Measurements from ENCODE around the gene ATP10A.
"Not testable (repeated sequence)": the region's sequence is repeated elsewhere in the genome, so short reads cannot be mapped to it uniquely, and the experiment has no call there.

ATP10A gene

GRCh38 chr15:25761971-25762662 lies 101.0 kb downstream of the ATP10A start:
- H3K4me3 ChIP-seq (ENCODE audit: low read depth, low read length), result no peak overlapping the region

GRCh38 chr15:25759421-25759820 lies 103.7 kb downstream of the ATP10A start:
- TF ChIP-seq CTCF (IDR thresholded peaks at IDR 0.05; ENCODE audit: borderline replicate concordance, insufficient read depth, low read depth, low read length), result no peak
- no peak overlapping the region for H3K4me3 ChIP-seq (ENCODE audit: low read depth, low read length)

More at GRCh38 chr15:25761971-25762662, 101.0 kb downstream of the ATP10A start:
- TF ChIP-seq CTCF (IDR thresholded peaks at IDR 0.05; ENCODE audit: borderline replicate concordance, insufficient read depth, low read depth, low read length), result no peak

DNA sequence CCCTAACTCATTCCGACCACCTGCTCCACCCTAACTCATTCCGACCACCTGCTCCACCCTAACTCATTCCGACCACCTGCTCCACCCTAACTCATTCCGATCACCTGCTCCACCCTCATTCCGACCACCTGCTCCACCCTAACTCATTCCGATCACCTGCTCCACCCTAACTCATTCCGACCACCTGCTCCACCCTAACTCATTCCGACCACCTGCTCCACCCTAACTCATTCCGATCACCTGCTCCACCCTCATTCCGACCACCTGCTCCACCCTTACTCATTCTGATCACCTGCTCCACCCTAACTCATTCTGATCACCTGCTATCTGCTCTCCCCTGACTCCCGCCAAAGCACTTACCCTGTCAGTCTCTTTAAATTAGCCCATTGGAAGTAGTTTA lies 104.5 kb downstream of the ATP10A start:
- not testable (repeated sequence) for H3K4me3 ChIP-seq (ENCODE audit: low read depth, low read length)

DNA sequence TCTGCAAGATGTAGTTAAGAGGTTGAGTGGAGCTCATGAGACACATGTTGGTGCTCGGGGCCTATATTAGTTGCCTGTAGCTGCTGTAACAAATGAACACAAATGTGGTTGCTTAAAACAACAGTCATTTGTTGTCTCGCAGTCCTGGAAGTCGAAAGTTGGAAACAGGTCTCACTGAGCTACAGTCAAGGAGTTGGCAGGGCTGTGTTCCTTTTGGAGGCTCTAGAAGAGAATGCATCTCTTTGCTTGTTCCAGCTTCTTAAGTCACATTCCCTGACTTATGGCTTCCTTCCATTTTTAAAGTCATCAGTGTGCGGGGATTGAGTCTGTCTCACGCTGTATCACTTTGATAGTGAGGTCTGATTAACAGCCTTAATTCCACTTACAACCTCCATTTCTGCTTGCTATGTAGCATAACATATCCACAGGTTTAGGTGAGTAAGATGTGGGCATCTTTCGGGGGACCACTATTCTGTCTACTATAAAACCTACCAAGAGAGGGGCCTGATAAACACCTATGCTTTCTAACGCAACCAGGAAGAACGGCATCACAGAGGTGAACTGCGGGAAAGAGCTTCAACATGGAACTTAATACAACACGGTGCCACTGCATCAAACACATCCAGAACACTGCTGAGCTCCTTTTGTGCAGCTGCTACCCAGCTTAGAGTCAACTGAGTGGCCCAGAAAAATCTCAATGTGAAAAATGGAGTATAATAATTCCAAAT lies 119.4 kb downstream of the ATP10A start:
- no peak overlapping the region for H3K4me3 ChIP-seq (ENCODE audit: low read depth, low read length)
- no peak for TF ChIP-seq CTCF (IDR thresholded peaks at IDR 0.05; ENCODE audit: borderline replicate concordance, insufficient read depth, low read depth, low read length)

DNA sequence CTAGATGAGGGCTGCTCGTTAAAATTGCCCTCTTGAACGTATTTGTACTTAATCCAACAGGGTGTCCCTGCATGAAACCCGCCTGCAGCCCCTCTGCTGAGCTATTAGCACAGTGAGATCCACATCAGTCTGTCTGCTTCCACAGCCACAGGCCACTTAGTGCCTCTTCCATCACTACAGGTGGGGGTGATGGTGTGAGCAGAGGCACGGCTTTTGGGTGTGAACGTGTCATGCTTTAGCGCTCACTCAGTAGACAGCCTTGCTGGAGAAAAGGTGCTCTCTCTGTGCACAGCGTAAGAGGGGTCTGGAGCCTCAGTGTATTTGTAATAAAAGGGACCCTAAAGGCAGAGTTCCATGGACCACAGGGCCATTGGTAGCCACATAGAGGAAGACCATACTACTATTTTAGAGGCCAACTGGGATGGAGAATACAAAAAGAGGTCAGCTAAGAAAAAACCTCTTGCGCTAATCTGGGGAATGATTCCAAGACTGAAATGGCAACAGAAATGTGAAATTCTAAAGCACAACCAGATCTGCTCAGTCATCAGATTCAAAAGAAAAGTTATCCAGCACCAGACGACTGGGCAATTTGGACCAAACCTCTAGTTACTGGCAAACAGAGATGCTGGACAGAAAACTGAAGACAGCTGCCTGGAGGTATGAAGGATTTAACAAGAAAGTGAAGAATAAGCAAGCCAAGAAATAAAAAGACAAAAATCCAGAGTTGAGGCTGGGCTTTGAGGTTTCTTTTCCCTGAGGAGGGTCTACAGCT lies 120.2 kb downstream of the ATP10A start:
- no peak overlapping the region for H3K4me3 ChIP-seq (ENCODE audit: low read depth, low read length)
- no peak for TF ChIP-seq CTCF (IDR thresholded peaks at IDR 0.05; ENCODE audit: borderline replicate concordance, insufficient read depth, low read depth, low read length)

DNA sequence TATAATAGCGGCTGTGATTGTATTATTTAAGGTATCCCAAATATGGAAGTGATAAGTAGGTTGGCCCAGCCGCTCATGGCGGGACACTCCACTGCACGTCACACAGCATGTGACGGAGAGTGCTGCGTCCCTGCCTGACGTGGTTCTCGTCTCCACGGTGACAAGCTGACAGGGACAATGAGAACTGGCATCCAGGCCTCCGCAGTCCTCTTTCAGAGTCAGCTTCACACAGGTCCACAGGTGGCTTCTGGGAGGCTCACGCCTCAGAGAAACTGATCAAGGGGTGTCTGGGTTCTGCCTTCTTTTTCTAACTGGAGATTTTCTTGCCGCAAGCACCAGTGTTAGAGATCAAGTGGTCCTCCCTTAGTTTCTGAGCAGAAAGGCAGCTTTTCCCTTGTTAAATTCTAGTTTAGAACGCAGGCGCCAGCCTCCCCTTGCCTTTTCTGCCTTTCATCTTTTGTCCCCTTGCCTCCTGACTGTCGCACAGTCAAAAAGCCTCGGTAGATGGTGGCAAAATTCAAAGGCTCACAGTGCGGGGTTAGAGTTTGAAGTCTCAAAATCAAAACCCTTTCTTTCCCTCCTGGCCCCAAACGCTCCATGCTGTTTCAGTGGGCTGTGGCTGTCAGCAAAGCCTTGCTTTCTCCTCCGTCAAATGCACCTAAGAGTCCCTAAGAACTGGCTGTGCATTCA lies 120.9 kb downstream of the ATP10A start:
- TF ChIP-seq CTCF (IDR thresholded peaks at IDR 0.05; ENCODE audit: borderline replicate concordance, insufficient read depth, low read depth, low read length), result no peak
- H3K4me3 ChIP-seq (ENCODE audit: low read depth, low read length), result no peak overlapping the region

- TF ChIP-seq CTCF (IDR thresholded peaks at IDR 0.05; ENCODE audit: borderline replicate concordance, insufficient read depth, low read depth, low read length), result no peak
- H3K4me3 ChIP-seq (ENCODE audit: low read depth, low read length), result no peak overlapping the region
These were observed 121.9 kb downstream of the ATP10A start for GRCh38 chr15:25741256-25741580.

Data from GM12875 (cell line).